ENCODE data around the gene MPPED2. TPM values are rescaled to one million over a fixed set of nuclear protein-coding genes. Genes with fewer than 3 reads are reported as not detected.

MPPED2 gene
- total RNA-seq, 1 donor from 2014 or later, result 1.6 TPM

DNA sequence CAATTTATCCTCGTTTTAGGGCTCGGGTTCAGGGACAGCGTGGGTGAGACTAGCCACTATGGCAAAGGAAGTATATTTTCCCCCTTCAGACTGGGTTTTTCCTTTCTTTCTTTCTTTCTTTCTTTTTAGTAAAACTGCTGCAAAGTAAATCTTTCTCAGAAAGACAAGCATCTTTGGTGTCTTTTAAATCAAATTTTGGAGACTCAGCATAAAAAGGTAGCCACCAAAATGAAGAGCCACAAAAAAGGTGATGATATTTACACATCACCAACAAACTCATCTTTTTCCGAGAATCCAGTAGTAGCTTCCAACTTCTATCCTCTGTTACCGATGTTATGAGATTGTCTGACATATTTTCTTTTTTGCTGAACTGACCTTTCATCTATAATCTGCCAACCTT lies 88.6 kb downstream of the MPPED2 start:
- Histone ChIP-seq H3K9ac (ENCODE audit: low read length) (no peak overlapping the region), H2AFZ (ENCODE audit: low read depth, low read length) (no peak overlapping the region), H3K27ac (ENCODE audit: low read depth, low read length) (no peak overlapping the region), H3K4me1 (ENCODE audit: insufficient read depth, low read length) (no peaks in the 10 kb centered on the region), H3K4me2 (ENCODE audit: low read length) (no peak overlapping the region), H3K27me3 (ENCODE audit: insufficient read depth, low read length) (no peaks in the 10 kb centered on the region), H4K20me1 (ENCODE audit: insufficient read depth, low read length) (no peaks in the 10 kb centered on the region), H3K9me3 (ENCODE audit: insufficient read depth, low read depth, low read length) (no peaks in the 10 kb centered on the region), H3K79me2 (ENCODE audit: insufficient read depth, low read length) (no peaks in the 10 kb centered on the region), H3K4me3 (ENCODE audit: insufficient read depth, low read depth, low read length) (no peak overlapping the region), H3K36me3 (ENCODE audit: insufficient read depth, low read length) (no peaks in the 10 kb centered on the region)
- TF ChIP-seq CTCF (IDR thresholded peaks at IDR 0.05; ENCODE audit: insufficient read depth, low read depth, low read length) (no peak), EZH2 (IDR thresholded peaks at IDR 0.05; ENCODE audit: insufficient read depth, low read length) (no peak)
- no peak for DNase-seq (ENCODE audit: low read depth)
- Mint-ChIP-seq H3K4me3 (ENCODE audit: unreplicated experiment) (no peak overlapping the region), H3K4me1 (ENCODE audit: low read depth, unreplicated experiment) (peaks cover 3% of the 10 kb centered on the region), H3K36me3 (ENCODE audit: low read depth, unreplicated experiment) (peaks cover 2% of the 10 kb centered on the region), H3K27me3 (ENCODE audit: low read depth, unreplicated experiment) (no peaks in the 10 kb centered on the region), H3K27ac (ENCODE audit: unreplicated experiment) (no peak overlapping the region), H3K9me3 (ENCODE audit: unreplicated experiment) (no peaks in the 10 kb centered on the region)
- no peak for FAIRE-seq

GRCh38 chr11:30496935-30497334 lies 89.2 kb downstream of the MPPED2 start:
- Histone ChIP-seq H4K20me1 (ENCODE audit: insufficient read depth, low read length) (no peaks in the 10 kb centered on the region), H3K27me3 (ENCODE audit: insufficient read depth, low read length) (no peaks in the 10 kb centered on the region), H3K4me1 (ENCODE audit: insufficient read depth, low read length) (no peaks in the 10 kb centered on the region), H2AFZ (ENCODE audit: low read depth, low read length) (no peak overlapping the region), H3K4me3 (ENCODE audit: insufficient read depth, low read depth, low read length) (no peak overlapping the region), H3K27ac (ENCODE audit: low read depth, low read length) (no peak overlapping the region), H3K36me3 (ENCODE audit: insufficient read depth, low read length) (no peaks in the 10 kb centered on the region), H3K79me2 (ENCODE audit: insufficient read depth, low read length) (no peaks in the 10 kb centered on the region), H3K9ac (ENCODE audit: low read length) (no peak overlapping the region), H3K9me3 (ENCODE audit: insufficient read depth, low read depth, low read length) (no peaks in the 10 kb centered on the region), H3K4me2 (ENCODE audit: low read length) (no peak overlapping the region)
- DNase-seq (ENCODE audit: low read depth) (no peak), FAIRE-seq (no peak)
- Mint-ChIP-seq H3K9me3 (ENCODE audit: unreplicated experiment) (no peaks in the 10 kb centered on the region), H3K27ac (ENCODE audit: unreplicated experiment) (no peak overlapping the region), H3K27me3 (ENCODE audit: low read depth, unreplicated experiment) (no peaks in the 10 kb centered on the region), H3K36me3 (ENCODE audit: low read depth, unreplicated experiment) (peaks cover 2% of the 10 kb centered on the region), H3K4me1 (ENCODE audit: low read depth, unreplicated experiment) (peaks cover 3% of the 10 kb centered on the region), H3K4me3 (ENCODE audit: unreplicated experiment) (no peak overlapping the region)
- TF ChIP-seq EZH2 (IDR thresholded peaks at IDR 0.05; ENCODE audit: insufficient read depth, low read length) (no peak), CTCF (IDR thresholded peaks at IDR 0.05; ENCODE audit: insufficient read depth, low read depth, low read length) (no peak)

GRCh38 chr11:30495437-30495836 lies 90.7 kb downstream of the MPPED2 start:
- no peaks in the 10 kb centered on the region for H4K20me1 ChIP-seq (ENCODE audit: insufficient read depth, low read length)
- peaks cover 3% of the 10 kb centered on the region for H3K4me1 Mint-ChIP-seq (ENCODE audit: low read depth, unreplicated experiment)
- no peak overlapping the region for H3K4me3 Mint-ChIP-seq (ENCODE audit: unreplicated experiment)
- DNase-seq (ENCODE audit: low read depth), result no peak
- H3K27ac ChIP-seq (ENCODE audit: low read depth, low read length), result no peak overlapping the region
- peak overlapping the region; percentile 30 for H3K4me2 ChIP-seq (ENCODE audit: low read length)
- H3K4me3 ChIP-seq (ENCODE audit: insufficient read depth, low read depth, low read length), result no peak overlapping the region
- H3K27me3 Mint-ChIP-seq (ENCODE audit: low read depth, unreplicated experiment), result no peaks in the 10 kb centered on the region
- H3K4me1 ChIP-seq (ENCODE audit: insufficient read depth, low read length), result no peaks in the 10 kb centered on the region
- TF ChIP-seq EZH2 (IDR thresholded peaks at IDR 0.05; ENCODE audit: insufficient read depth, low read length), result no peak
- TF ChIP-seq CTCF (IDR thresholded peaks at IDR 0.05; ENCODE audit: insufficient read depth, low read depth, low read length), result no peak
- peaks cover 2% of the 10 kb centered on the region for H3K36me3 Mint-ChIP-seq (ENCODE audit: low read depth, unreplicated experiment)
- no peaks in the 10 kb centered on the region for H3K36me3 ChIP-seq (ENCODE audit: insufficient read depth, low read length)
- H2AFZ ChIP-seq (ENCODE audit: low read depth, low read length), result no peak overlapping the region
- H3K79me2 ChIP-seq (ENCODE audit: insufficient read depth, low read length), result no peaks in the 10 kb centered on the region
- H3K27me3 ChIP-seq (ENCODE audit: insufficient read depth, low read length), result no peaks in the 10 kb centered on the region
- H3K9ac ChIP-seq (ENCODE audit: low read length), result no peak overlapping the region
- H3K27ac Mint-ChIP-seq (ENCODE audit: unreplicated experiment), result no peak overlapping the region
- no peak for FAIRE-seq
- no peaks in the 10 kb centered on the region for H3K9me3 Mint-ChIP-seq (ENCODE audit: unreplicated experiment)
- no peaks in the 10 kb centered on the region for H3K9me3 ChIP-seq (ENCODE audit: insufficient read depth, low read depth, low read length)
